ENCODE results near the gene LMNTD2. TPM values are rescaled to one million over a fixed set of nuclear protein-coding genes. Genes with fewer than 3 reads are reported as not detected.

Gene LMNTD2
- total RNA-seq, 4 donors from 2014 or later, result 0.95 to 5.5 (median 1.7) TPM

DNA sequence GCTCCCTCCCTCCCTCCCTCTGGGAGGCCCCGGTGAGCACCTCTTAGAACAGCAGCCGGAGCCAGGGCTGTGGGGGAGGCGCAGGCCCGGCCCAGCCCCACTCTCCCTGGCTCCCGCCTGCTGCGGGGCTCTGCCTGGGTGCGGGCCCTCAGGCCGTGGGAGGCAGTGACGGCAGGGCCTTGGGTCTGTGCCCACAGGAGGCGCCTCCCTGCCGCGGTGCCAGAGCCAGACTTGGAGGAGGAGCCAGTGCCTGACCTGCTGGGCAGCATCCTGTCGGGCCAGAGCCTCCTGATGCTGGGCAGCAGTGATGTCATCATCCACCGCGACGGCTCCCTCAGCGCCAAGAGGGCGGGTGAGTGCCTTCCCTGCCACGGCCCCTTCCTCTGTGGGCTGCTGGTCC lies 45.7 kb upstream of the LMNTD2 start:
- ATAC-seq (ENCODE audit: low FRiP score) (peak; percentile 92), DNase-seq (ENCODE audit: low spot score) (no peak)
- TF ChIP-seq, protein P1, sequence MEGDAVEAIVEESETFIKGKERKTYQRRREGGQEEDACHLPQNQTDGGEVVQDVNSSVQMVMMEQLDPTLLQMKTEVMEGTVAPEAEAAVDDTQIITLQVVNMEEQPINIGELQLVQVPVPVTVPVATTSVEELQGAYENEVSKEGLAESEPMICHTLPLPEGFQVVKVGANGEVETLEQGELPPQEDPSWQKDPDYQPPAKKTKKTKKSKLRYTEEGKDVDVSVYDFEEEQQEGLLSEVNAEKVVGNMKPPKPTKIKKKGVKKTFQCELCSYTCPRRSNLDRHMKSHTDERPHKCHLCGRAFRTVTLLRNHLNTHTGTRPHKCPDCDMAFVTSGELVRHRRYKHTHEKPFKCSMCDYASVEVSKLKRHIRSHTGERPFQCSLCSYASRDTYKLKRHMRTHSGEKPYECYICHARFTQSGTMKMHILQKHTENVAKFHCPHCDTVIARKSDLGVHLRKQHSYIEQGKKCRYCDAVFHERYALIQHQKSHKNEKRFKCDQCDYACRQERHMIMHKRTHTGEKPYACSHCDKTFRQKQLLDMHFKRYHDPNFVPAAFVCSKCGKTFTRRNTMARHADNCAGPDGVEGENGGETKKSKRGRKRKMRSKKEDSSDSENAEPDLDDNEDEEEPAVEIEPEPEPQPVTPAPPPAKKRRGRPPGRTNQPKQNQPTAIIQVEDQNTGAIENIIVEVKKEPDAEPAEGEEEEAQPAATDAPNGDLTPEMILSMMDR (IDR thresholded peaks at IDR 0.05), result no peak

GRCh38 chr11:605286-606129 lies 45.0 kb upstream of the LMNTD2 start:
- DNase-seq (ENCODE audit: low spot score) (no peak), ATAC-seq (ENCODE audit: low FRiP score) (no peak)
- TF ChIP-seq, protein P1 (IDR thresholded peaks at IDR 0.05), result no peak

DNA sequence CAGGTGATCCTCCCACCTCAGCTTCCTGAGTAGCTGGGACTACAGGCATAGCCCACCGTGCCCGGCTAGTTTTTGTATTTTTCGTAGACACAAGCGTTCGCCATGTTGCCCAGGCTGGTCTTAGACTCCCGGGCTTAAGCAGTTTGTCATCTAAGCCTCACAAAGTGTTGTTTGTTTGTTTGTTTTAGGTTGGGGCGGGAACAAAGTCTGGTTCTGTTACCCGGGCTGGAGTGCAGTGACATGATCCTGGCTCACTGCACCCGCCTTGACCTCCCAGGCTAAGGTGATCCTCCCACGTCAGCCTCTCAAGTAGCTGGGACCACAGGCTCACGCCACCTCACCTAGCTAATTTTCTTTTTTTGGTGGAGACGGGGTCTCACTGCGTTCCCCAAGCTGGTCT lies 42.6 kb upstream of the LMNTD2 start:
- DNase-seq (ENCODE audit: low spot score), result no peak
- TF ChIP-seq, protein P1 (IDR thresholded peaks at IDR 0.05), result no peak
- no peak for ATAC-seq (ENCODE audit: low FRiP score)

- ATAC-seq (ENCODE audit: low FRiP score) (no peak), DNase-seq (ENCODE audit: low spot score) (no peak)
- TF ChIP-seq, protein P1 (IDR thresholded peaks at IDR 0.05), result no peak
These were observed 41.2 kb upstream of the LMNTD2 start for GRCh38 chr11:601573-602245.

DNA sequence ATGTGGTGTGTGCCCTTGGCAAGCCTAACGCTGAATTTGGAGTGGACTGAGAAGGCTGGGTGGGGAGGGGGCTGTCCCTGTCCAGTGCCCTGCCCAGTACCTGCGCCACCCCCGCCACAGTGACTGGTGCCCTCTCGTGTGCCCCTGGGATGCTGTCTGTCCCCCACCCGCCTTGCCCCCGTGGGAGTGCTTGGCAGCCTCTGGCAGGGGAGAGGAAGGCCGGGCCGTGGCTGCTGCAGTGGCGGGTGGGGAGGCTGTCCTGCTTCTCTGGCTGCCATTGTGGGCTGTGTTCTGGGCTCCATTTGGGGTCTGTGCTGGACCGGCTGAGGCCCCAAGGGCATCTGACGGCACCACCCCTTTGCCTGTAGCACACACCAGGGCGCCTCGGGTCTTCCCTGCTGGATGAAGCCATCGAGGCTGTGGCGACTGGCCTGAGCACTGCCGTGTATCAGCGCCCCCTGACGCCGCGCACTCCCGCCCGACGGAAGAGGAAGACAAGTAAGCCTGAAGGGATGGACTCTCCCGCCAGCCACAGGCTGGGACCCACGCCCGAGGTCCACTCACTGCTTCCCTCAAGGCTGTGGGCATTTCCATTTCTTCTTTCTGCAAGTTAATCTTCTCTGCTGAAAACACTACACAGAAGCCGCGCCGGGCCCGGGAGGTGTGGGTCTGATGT lies 37.6 kb upstream of the LMNTD2 start:
- TF ChIP-seq, protein P1 (IDR thresholded peaks at IDR 0.05), result no peak
- DNase-seq (ENCODE audit: low spot score) (no peak), ATAC-seq (ENCODE audit: low FRiP score) (no peak)

DNA sequence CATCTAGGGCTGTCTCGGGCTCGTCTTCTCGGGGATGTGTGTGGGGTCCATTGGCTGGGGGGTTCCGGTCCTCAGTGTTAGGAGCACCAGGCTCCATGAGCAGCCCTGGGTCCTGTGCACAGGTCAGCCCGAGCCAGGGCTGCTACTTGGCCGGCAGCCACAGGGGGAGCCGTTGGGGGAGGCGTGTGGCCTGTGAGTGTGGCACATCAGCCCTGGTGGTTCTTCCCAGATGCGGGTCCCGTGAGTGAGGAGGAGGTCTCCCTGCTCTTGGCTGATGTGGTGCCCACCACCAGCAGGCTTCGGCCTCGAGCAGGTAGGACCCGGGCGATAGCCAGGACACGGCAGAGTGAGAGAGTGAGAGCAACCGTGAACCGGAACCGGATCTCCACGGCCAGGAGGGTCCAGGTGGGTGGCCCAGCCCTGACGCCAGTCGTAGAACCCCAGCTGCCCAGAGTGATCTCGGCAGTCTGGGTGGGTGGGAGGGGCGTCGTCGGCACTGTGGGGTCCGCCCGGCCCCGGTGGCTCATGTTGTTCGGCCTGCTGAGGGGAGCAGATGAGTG lies 36.7 kb upstream of the LMNTD2 start:
- ATAC-seq (ENCODE audit: low FRiP score) (no peak), DNase-seq (ENCODE audit: low spot score) (no peak)
- TF ChIP-seq, protein P1 (IDR thresholded peaks at IDR 0.05), result no peak
